ENCODE measurements around the gene MUSTN1. TPM values are rescaled to one million over a fixed set of nuclear protein-coding genes. Genes with fewer than 3 reads are reported as not detected.

The MUSTN1 gene
- total RNA-seq, 1 donor: 0.27 TPM

- peak in 2 of 3 donors; percentile 54 to 91 for DNase-seq (ENCODE audit: low read depth in 2 of 3, low spot score in 2 of 3)
These were observed 25.0 kb downstream of the MUSTN1 start for GRCh38 chr3:52809662-52810377.

GRCh38 chr3:52809149-52809548, 25.7 kb downstream of the MUSTN1 start:
- DNase-seq (ENCODE audit: low read depth in 2 of 3, low spot score in 2 of 3): no peak

GRCh38 chr3:52805270-52806039, 29.4 kb downstream of the MUSTN1 start:
- DNase-seq (ENCODE audit: low read depth in 2 of 3, low spot score in 2 of 3): no peak

GRCh38 chr3:52801839-52802238, 33.0 kb downstream of the MUSTN1 start:
- DNase-seq (ENCODE audit: low read depth in 2 of 3, low spot score in 2 of 3): no peak

- no peak for DNase-seq (ENCODE audit: low read depth in 2 of 3, low spot score in 2 of 3)
These were observed 34.7 kb downstream of the MUSTN1 start for GRCh38 chr3:52800079-52800478.

- DNase-seq (ENCODE audit: low read depth in 2 of 3, low spot score in 2 of 3): peak in 1 of 3 donors; percentile 9
These were observed 35.8 kb downstream of the MUSTN1 start for GRCh38 chr3:52798978-52799476.

GRCh38 chr3:52798376-52798977, 36.3 kb downstream of the MUSTN1 start:
- no peak for DNase-seq (ENCODE audit: low read depth in 2 of 3, low spot score in 2 of 3)

GRCh38 chr3:52796411-52796810, 38.4 kb downstream of the MUSTN1 start:
- no peak for DNase-seq (ENCODE audit: low read depth in 2 of 3, low spot score in 2 of 3)

- no peak for DNase-seq (ENCODE audit: low read depth in 2 of 3, low spot score in 2 of 3)
These were observed 39.4 kb downstream of the MUSTN1 start for GRCh38 chr3:52795298-52795900.

GRCh38 chr3:52794612-52795099, 40.2 kb downstream of the MUSTN1 start, which contains the start of gene ITIH3:
Gene ITIH3 (plus strand): TSS chr3:52794796. CDS start chr3:52794804, 8 bp downstream.
- DNase-seq (ENCODE audit: low read depth in 2 of 3, low spot score in 2 of 3): no peak

GRCh38 chr3:52793702-52794611, 40.9 kb downstream of the MUSTN1 start:
- DNase-seq (ENCODE audit: low read depth in 2 of 3, low spot score in 2 of 3): no peak

GRCh38 chr3:52792961-52793695, 41.7 kb downstream of the MUSTN1 start:
- no peak for DNase-seq (ENCODE audit: low read depth in 2 of 3, low spot score in 2 of 3)

GRCh38 chr3:52792413-52792812, 42.4 kb downstream of the MUSTN1 start:
- no peak for DNase-seq (ENCODE audit: low read depth in 2 of 3, low spot score in 2 of 3)

- DNase-seq (ENCODE audit: low read depth in 2 of 3, low spot score in 2 of 3): no peak
These were observed 42.9 kb downstream of the MUSTN1 start for GRCh38 chr3:52791928-52792327.

GRCh38 chr3:52791366-52791765, 43.5 kb downstream of the MUSTN1 start:
- no peak for DNase-seq (ENCODE audit: low read depth in 2 of 3, low spot score in 2 of 3)

- no peak for DNase-seq (ENCODE audit: low read depth in 2 of 3, low spot score in 2 of 3)
These were observed 44.1 kb downstream of the MUSTN1 start for GRCh38 chr3:52790741-52791140.

- DNase-seq (ENCODE audit: low read depth in 2 of 3, low spot score in 2 of 3): no peak
These were observed 44.5 kb downstream of the MUSTN1 start for GRCh38 chr3:52790337-52790736.

- DNase-seq (ENCODE audit: low read depth in 2 of 3, low spot score in 2 of 3): no peak
These were observed 45.1 kb downstream of the MUSTN1 start for GRCh38 chr3:52789746-52790040.

Data from hematopoietic multipotent progenitor cell (in vitro differentiated cells).